ENCODE results near the gene KRT1. TPM values are rescaled to one million over a fixed set of nuclear protein-coding genes. Genes with fewer than 3 reads are reported as not detected.

Gene KRT1
- total and polyA plus RNA-seq, 2 experiments from 2014 or later: not detected

DNA sequence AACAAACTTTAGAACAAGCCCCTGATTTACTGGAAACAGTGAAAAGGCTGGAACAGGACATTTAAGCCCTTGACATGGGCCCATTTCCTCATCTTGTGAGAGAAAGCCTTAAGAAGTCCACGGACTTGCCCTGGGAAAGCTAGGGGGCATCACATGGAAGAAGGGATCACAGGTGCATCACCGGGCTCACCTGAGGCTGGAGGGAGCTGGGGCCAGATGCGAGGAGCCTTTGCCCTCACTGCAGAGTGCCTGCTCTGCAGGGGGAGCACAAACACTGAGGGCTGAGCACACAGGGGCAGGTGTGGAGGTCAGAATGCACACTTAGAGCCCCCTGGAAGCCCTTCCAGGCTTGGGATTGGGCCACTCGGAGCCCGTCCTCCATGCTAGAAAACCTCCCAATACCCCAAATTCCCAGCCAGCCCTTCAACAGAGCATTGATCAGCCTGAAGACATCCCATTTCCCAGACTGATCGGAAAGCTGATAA, 5.2 kb upstream of the KRT1 start:
- Histone ChIP-seq H4K20me1 (ENCODE audit: insufficient read depth) (no peaks in the 10 kb centered on the region), H3K79me2 (ENCODE audit: insufficient read depth) (no peaks in the 10 kb centered on the region), H3K4me3 (no peak overlapping the region), H3K9ac (no peak overlapping the region), H3K4me1 (ENCODE audit: insufficient read depth) (no peaks in the 10 kb centered on the region), H3K9me3 (ENCODE audit: low read depth) (no peaks in the 10 kb centered on the region), H3K27me3 (replicated peaks; ENCODE audit: insufficient read depth) (peaks cover 80% of the 10 kb centered on the region), H3K9me2 (ENCODE audit: insufficient read depth) (no peaks in the 10 kb centered on the region), H3K27ac (no peak overlapping the region), H2AFZ (no peak overlapping the region), H3K4me2 (ENCODE audit: unreplicated experiment) (no peak overlapping the region), H3F3A (ENCODE audit: insufficient read depth) (no peaks in the 10 kb centered on the region), H3K36me3 (ENCODE audit: low read depth) (no peaks in the 10 kb centered on the region)
- TF ChIP-seq EZH2 (IDR thresholded peaks at IDR 0.05; ENCODE audit: insufficient read depth, poor library complexity, severe bottlenecking): no peak
- no peak for TF ChIP-seq EZH2phosphoT487 (IDR thresholded peaks at IDR 0.05; ENCODE audit: insufficient read depth, low read depth)
- no peak for DNase-seq
- WGBS, 2 experiments (ENCODE audit: low coverage in 1 of 2, low lambda C conversion rate in 2 of 2, missing lambda C conversion rate in 2 of 2): 46 to 55% methylated on average over 6 of the region's 6 CpGs
- in situ Hi-C loops (cut with MboI): no loop called here

DNA sequence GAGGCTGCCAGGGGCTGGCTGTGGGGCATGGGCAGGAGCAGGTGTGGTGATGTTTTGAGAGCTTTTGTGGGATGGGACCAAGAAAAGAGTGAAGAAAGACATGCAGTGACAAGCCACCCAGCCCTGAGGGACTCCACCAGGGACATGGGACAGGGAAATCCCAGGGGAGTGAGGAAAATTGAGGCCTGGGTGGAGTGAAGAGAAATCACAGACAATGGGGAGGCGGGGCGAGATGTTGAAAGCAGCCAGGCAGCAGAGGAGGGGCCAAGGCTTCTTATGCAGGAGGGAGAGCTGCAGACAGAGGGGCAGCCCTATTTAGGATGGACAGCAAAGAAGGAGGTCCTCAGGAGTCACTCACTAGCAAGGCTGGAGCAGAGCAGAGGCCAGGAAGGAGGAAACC, 4.2 kb upstream of the KRT1 start:
- Histone ChIP-seq H3K9me3 (ENCODE audit: low read depth) (no peaks in the 10 kb centered on the region), H3K9ac (no peak overlapping the region), H3K4me2 (ENCODE audit: unreplicated experiment) (no peak overlapping the region), H2AFZ (no peak overlapping the region), H4K20me1 (ENCODE audit: insufficient read depth) (no peaks in the 10 kb centered on the region), H3K4me1 (ENCODE audit: insufficient read depth) (no peaks in the 10 kb centered on the region), H3K79me2 (ENCODE audit: insufficient read depth) (no peaks in the 10 kb centered on the region), H3K4me3 (no peak overlapping the region), H3K27ac (no peak overlapping the region), H3F3A (ENCODE audit: insufficient read depth) (no peaks in the 10 kb centered on the region), H3K27me3 (replicated peaks; ENCODE audit: insufficient read depth) (peaks cover 74% of the 10 kb centered on the region), H3K9me2 (ENCODE audit: insufficient read depth) (no peaks in the 10 kb centered on the region), H3K36me3 (ENCODE audit: low read depth) (no peaks in the 10 kb centered on the region)
- WGBS, 2 experiments (ENCODE audit: low coverage in 1 of 2, low lambda C conversion rate in 2 of 2, missing lambda C conversion rate in 2 of 2): 70 to 72% methylated on average over 2 of the region's 2 CpGs
- in situ Hi-C loops (cut with MboI): no loop called here
- DNase-seq: no peak
- TF ChIP-seq EZH2 (IDR thresholded peaks at IDR 0.05; ENCODE audit: insufficient read depth, poor library complexity, severe bottlenecking) (no peak), EZH2phosphoT487 (IDR thresholded peaks at IDR 0.05; ENCODE audit: insufficient read depth, low read depth) (no peak)

GRCh38 chr12:52683575-52684300, 3.5 kb upstream of the KRT1 start:
- H3K4me3 ChIP-seq: no peak overlapping the region
- no peaks in the 10 kb centered on the region for H3K36me3 ChIP-seq (ENCODE audit: low read depth)
- H3K4me1 ChIP-seq (ENCODE audit: insufficient read depth): no peaks in the 10 kb centered on the region
- peaks cover 69% of the 10 kb centered on the region for H3K27me3 ChIP-seq (replicated peaks; ENCODE audit: insufficient read depth)
- 53 to 56% methylated on average over 12 of the region's 12 CpGs for WGBS, 2 experiments (ENCODE audit: low coverage in 1 of 2, low lambda C conversion rate in 2 of 2, missing lambda C conversion rate in 2 of 2)
- no peaks in the 10 kb centered on the region for H3K9me3 ChIP-seq (ENCODE audit: low read depth)
- H3K79me2 ChIP-seq (ENCODE audit: insufficient read depth): no peaks in the 10 kb centered on the region
- H2AFZ ChIP-seq: no peak overlapping the region
- no peak overlapping the region for H3K27ac ChIP-seq
- H3F3A ChIP-seq (ENCODE audit: insufficient read depth): no peaks in the 10 kb centered on the region
- H4K20me1 ChIP-seq (ENCODE audit: insufficient read depth): no peaks in the 10 kb centered on the region
- no peak overlapping the region for H3K9ac ChIP-seq
- H3K9me2 ChIP-seq (ENCODE audit: insufficient read depth): no peaks in the 10 kb centered on the region
- in situ Hi-C loops (cut with MboI): no loop called here
- DNase-seq: no peak
- TF ChIP-seq EZH2 (IDR thresholded peaks at IDR 0.05; ENCODE audit: insufficient read depth, poor library complexity, severe bottlenecking): no peak
- no peak for TF ChIP-seq EZH2phosphoT487 (IDR thresholded peaks at IDR 0.05; ENCODE audit: insufficient read depth, low read depth)
- no peak overlapping the region for H3K4me2 ChIP-seq (ENCODE audit: unreplicated experiment)

GRCh38 chr12:52682938-52683574, 2.8 kb upstream of the KRT1 start:
- Histone ChIP-seq H3K4me1 (ENCODE audit: insufficient read depth) (no peaks in the 10 kb centered on the region), H3K27me3 (replicated peaks; ENCODE audit: insufficient read depth) (peaks cover 66% of the 10 kb centered on the region), H3K9me3 (ENCODE audit: low read depth) (no peaks in the 10 kb centered on the region), H3K4me3 (no peak overlapping the region), H2AFZ (no peak overlapping the region), H3K9ac (no peak overlapping the region), H3F3A (ENCODE audit: insufficient read depth) (no peaks in the 10 kb centered on the region), H3K36me3 (ENCODE audit: low read depth) (no peaks in the 10 kb centered on the region), H3K9me2 (ENCODE audit: insufficient read depth) (no peaks in the 10 kb centered on the region), H3K79me2 (ENCODE audit: insufficient read depth) (no peaks in the 10 kb centered on the region), H3K27ac (no peak overlapping the region), H4K20me1 (ENCODE audit: insufficient read depth) (no peaks in the 10 kb centered on the region), H3K4me2 (ENCODE audit: unreplicated experiment) (no peak overlapping the region)
- in situ Hi-C loops (cut with MboI): no loop called here
- TF ChIP-seq EZH2 (IDR thresholded peaks at IDR 0.05; ENCODE audit: insufficient read depth, poor library complexity, severe bottlenecking): no peak
- WGBS, 2 experiments (ENCODE audit: low coverage in 1 of 2, low lambda C conversion rate in 2 of 2, missing lambda C conversion rate in 2 of 2): 4 to 9% methylated on average over 4 of the region's 4 CpGs
- DNase-seq: no peak

Measured in GM23248 (cell line).